Measurements from ENCODE around the gene FBXW7.

The FBXW7 gene

GRCh38 chr4:152464030-152464823 lies 71.7 kb downstream of the FBXW7 start:
- DNase-seq = no peak

- DNase-seq = no peak
Measured at GRCh38 chr4:152463562-152463961, 72.3 kb downstream of the FBXW7 start.

GRCh38 chr4:152462695-152463094 lies 73.2 kb downstream of the FBXW7 start:
- DNase-seq = no peak

- no peak for DNase-seq
Measured at GRCh38 chr4:152462047-152462446, 73.8 kb downstream of the FBXW7 start.

GRCh38 chr4:152460488-152460887 lies 75.4 kb downstream of the FBXW7 start:
- no peak for DNase-seq

GRCh38 chr4:152459326-152459725 lies 76.6 kb downstream of the FBXW7 start:
- no peak for DNase-seq

GRCh38 chr4:152458801-152459302 lies 77.0 kb downstream of the FBXW7 start:
- DNase-seq = no peak

GRCh38 chr4:152456609-152457008 lies 79.3 kb downstream of the FBXW7 start:
- DNase-seq = no peak

GRCh38 chr4:152455311-152455710 lies 80.6 kb downstream of the FBXW7 start:
- no peak for DNase-seq

GRCh38 chr4:152454398-152455011 lies 81.4 kb downstream of the FBXW7 start:
- no peak for DNase-seq

- DNase-seq = no peak
Measured at GRCh38 chr4:152451496-152451895, 84.4 kb downstream of the FBXW7 start.

GRCh38 chr4:152448854-152449253 lies 87.0 kb downstream of the FBXW7 start:
- no peak for DNase-seq

GRCh38 chr4:152448038-152448707 lies 87.7 kb downstream of the FBXW7 start:
- DNase-seq = no peak

GRCh38 chr4:152443859-152444258 lies 92.0 kb downstream of the FBXW7 start:
- DNase-seq = no peak

- no peak for DNase-seq
Measured at GRCh38 chr4:152437561-152437960, 98.3 kb downstream of the FBXW7 start.

GRCh38 chr4:152436384-152436783 lies 99.5 kb downstream of the FBXW7 start:
- DNase-seq = no peak

- no peak for DNase-seq
Measured at GRCh38 chr4:152434011-152434410, 101.9 kb downstream of the FBXW7 start.

- DNase-seq = no peak
Measured at GRCh38 chr4:152431784-152432183, 104.1 kb downstream of the FBXW7 start.

GRCh38 chr4:152431291-152431690 lies 104.6 kb downstream of the FBXW7 start:
- DNase-seq = no peak

- DNase-seq = no peak
Measured at GRCh38 chr4:152430507-152430906, 105.4 kb downstream of the FBXW7 start.

GRCh38 chr4:152427981-152428380 lies 107.9 kb downstream of the FBXW7 start:
- no peak for DNase-seq

- no peak for DNase-seq
Measured at GRCh38 chr4:152424977-152425376, 110.9 kb downstream of the FBXW7 start.

GRCh38 chr4:152424396-152424795 lies 111.5 kb downstream of the FBXW7 start:
- DNase-seq = no peak

- no peak for DNase-seq
Measured at GRCh38 chr4:152422817-152423320, 113.0 kb downstream of the FBXW7 start.

Data from activated CD4-positive, alpha-beta T cell treated with anti-CD3 and anti-CD28 coated beads for 1 hour (primary cell).